ENCODE data around the gene RNF130.

The RNF130 gene

GRCh38 chr5:179974246-179974945, 97.2 kb downstream of the RNF130 start:
- no peak overlapping the region for H3K27ac ChIP-seq
- TF ChIP-seq CTCF (conservative IDR thresholded peaks at IDR 0.05), result no peak

GRCh38 chr5:179973391-179973790, 98.2 kb downstream of the RNF130 start:
- H3K27ac ChIP-seq, result no peak overlapping the region
- TF ChIP-seq CTCF (conservative IDR thresholded peaks at IDR 0.05), result no peak

- no peak for TF ChIP-seq CTCF (conservative IDR thresholded peaks at IDR 0.05)
- H3K27ac ChIP-seq, result no peak overlapping the region
These were observed 102.4 kb downstream of the RNF130 start for GRCh38 chr5:179969110-179969509.

GRCh38 chr5:179967489-179967888, 104.1 kb downstream of the RNF130 start:
- no peak for TF ChIP-seq CTCF (conservative IDR thresholded peaks at IDR 0.05)
- no peak overlapping the region for H3K27ac ChIP-seq

- H3K27ac ChIP-seq, result no peak overlapping the region
- no peak for TF ChIP-seq CTCF (conservative IDR thresholded peaks at IDR 0.05)
These were observed 107.5 kb downstream of the RNF130 start for GRCh38 chr5:179964015-179964414.

GRCh38 chr5:179963375-179963774, 108.2 kb downstream of the RNF130 start:
- H3K27ac ChIP-seq, result no peak overlapping the region
- no peak for TF ChIP-seq CTCF (conservative IDR thresholded peaks at IDR 0.05)

- no peak overlapping the region for H3K27ac ChIP-seq
- no peak for TF ChIP-seq CTCF (conservative IDR thresholded peaks at IDR 0.05)
These were observed 111.2 kb downstream of the RNF130 start for GRCh38 chr5:179960204-179960831.
